GM21381 (cell line): ENCODE results near the gene TCP11L2.

Experiments
- ATAC-seq: cut with Tn5 transposase; IDR thresholded peaks from one replicate; pipeline ENCODE4 v1.9.1; 2021; ENCODE audit warnings: mild to moderate bottlenecking, moderate library complexity; ENCODE audit not compliant: unreplicated experiment

The TCP11L2 gene

GRCh38 chr12:106302401-106303201 lies at the start of gene TCP11L2:
Gene TCP11L2 (plus strand): TSS chr12:106302733. CDS start chr12:106311076, 8,343 bp downstream.
- peak; percentile 71 for ATAC-seq

GRCh38 chr12:106254724-106255123 lies 47.8 kb upstream of the TCP11L2 start:
- no peak for ATAC-seq

- ATAC-seq, result no peak
Measured at GRCh38 chr12:106255493-106255892, 47.0 kb upstream of the TCP11L2 start.

GRCh38 chr12:106255952-106256351 lies 46.6 kb upstream of the TCP11L2 start:
- ATAC-seq, result no peak

- ATAC-seq, result no peak
Measured at GRCh38 chr12:106256524-106256923, 46.0 kb upstream of the TCP11L2 start.

GRCh38 chr12:106258226-106258625 lies 44.3 kb upstream of the TCP11L2 start:
- no peak for ATAC-seq

GRCh38 chr12:106258935-106259334 lies 43.6 kb upstream of the TCP11L2 start:
- no peak for ATAC-seq

- ATAC-seq, result no peak
Measured at GRCh38 chr12:106265116-106265515, 37.4 kb upstream of the TCP11L2 start.

GRCh38 chr12:106267535-106267934 lies 35.0 kb upstream of the TCP11L2 start:
- no peak for ATAC-seq

GRCh38 chr12:106269150-106269771 lies 33.3 kb upstream of the TCP11L2 start:
- ATAC-seq, result no peak

- no peak for ATAC-seq
Measured at GRCh38 chr12:106271575-106272505, 30.7 kb upstream of the TCP11L2 start.

- no peak for ATAC-seq
Measured at GRCh38 chr12:106273491-106273890, 29.0 kb upstream of the TCP11L2 start.

GRCh38 chr12:106274012-106274411 lies 28.5 kb upstream of the TCP11L2 start:
- no peak for ATAC-seq

- ATAC-seq, result no peak
Measured at GRCh38 chr12:106274575-106275121, 27.9 kb upstream of the TCP11L2 start.

- ATAC-seq, result no peak
Measured at GRCh38 chr12:106275458-106275857, 27.1 kb upstream of the TCP11L2 start.

GRCh38 chr12:106276032-106276740 lies 26.3 kb upstream of the TCP11L2 start:
- ATAC-seq, result peak; percentile 83

GRCh38 chr12:106280106-106280505 lies 22.4 kb upstream of the TCP11L2 start:
- ATAC-seq, result no peak

GRCh38 chr12:106281056-106281782 lies 21.3 kb upstream of the TCP11L2 start:
- ATAC-seq, result no peak

- no peak for ATAC-seq
Measured at GRCh38 chr12:106281804-106282203, 20.7 kb upstream of the TCP11L2 start.
